ENCODE results near the gene NKAPL. TPM values are rescaled to one million over a fixed set of nuclear protein-coding genes. Genes with fewer than 3 reads are reported as not detected.

Gene NKAPL
- total and polyA plus RNA-seq, 10 of the 15 experiments (the other 5 are each of a cell fraction or from before 2014, with no cell fraction given): 0.10 to 0.48 (median 0.19) TPM; not detected in 1

DNA sequence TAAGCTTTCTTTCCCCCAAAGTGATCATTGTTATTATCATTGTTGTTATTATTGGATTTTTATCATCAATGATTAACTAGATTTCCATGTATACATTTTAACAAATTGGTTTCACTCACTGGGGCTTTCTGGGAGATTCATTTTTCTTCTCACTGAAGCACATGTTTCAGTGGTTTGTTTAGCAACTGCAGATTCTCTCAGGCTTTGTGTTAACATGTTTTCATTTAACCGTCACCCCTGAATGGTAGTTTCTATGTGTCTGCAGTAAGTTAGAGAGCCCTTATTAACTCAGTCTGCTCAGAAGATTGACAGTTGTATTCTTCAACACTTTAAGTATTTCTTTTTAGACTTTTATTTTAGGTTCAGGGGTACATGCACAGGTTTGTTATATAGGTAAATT, 19.5 kb upstream of the NKAPL start (continued):
- TF ChIP-seq ATF7 (IDR thresholded peaks at IDR 0.05; ENCODE audit: low read depth) (no peak; the same call in 1 of the 2 replicates), JUNB (IDR thresholded peaks at IDR 0.05) (no peak), IRF4 (IDR thresholded peaks at IDR 0.05; ENCODE audit: low read depth, low read length) (no peak), KLF5 (IDR thresholded peaks at IDR 0.05; ENCODE audit: partially characterized antibody) (no peak), FOXK2 (IDR thresholded peaks at IDR 0.05) (peak; percentile 58; the same call in 1 of the 2 replicates), PAX5 (IDR thresholded peaks at IDR 0.05; ENCODE audit: borderline replicate concordance, low read depth, low read length) (no peak), RB1 (IDR thresholded peaks at IDR 0.05; ENCODE audit: borderline replicate concordance) (no peak), ASH2L (IDR thresholded peaks at IDR 0.05; ENCODE audit: borderline replicate concordance, low read depth) (no peak), HDAC6 (IDR thresholded peaks at IDR 0.05; ENCODE audit: unreplicated experiment) (no peak), TCF7 (IDR thresholded peaks at IDR 0.05; ENCODE audit: borderline replicate concordance) (no peak), LARP7 (IDR thresholded peaks at IDR 0.05) (no peak), RFX5 (IDR thresholded peaks at IDR 0.05; ENCODE audit: low read depth, low read length) (no peak)
- TF ChIP-seq, protein P1, sequence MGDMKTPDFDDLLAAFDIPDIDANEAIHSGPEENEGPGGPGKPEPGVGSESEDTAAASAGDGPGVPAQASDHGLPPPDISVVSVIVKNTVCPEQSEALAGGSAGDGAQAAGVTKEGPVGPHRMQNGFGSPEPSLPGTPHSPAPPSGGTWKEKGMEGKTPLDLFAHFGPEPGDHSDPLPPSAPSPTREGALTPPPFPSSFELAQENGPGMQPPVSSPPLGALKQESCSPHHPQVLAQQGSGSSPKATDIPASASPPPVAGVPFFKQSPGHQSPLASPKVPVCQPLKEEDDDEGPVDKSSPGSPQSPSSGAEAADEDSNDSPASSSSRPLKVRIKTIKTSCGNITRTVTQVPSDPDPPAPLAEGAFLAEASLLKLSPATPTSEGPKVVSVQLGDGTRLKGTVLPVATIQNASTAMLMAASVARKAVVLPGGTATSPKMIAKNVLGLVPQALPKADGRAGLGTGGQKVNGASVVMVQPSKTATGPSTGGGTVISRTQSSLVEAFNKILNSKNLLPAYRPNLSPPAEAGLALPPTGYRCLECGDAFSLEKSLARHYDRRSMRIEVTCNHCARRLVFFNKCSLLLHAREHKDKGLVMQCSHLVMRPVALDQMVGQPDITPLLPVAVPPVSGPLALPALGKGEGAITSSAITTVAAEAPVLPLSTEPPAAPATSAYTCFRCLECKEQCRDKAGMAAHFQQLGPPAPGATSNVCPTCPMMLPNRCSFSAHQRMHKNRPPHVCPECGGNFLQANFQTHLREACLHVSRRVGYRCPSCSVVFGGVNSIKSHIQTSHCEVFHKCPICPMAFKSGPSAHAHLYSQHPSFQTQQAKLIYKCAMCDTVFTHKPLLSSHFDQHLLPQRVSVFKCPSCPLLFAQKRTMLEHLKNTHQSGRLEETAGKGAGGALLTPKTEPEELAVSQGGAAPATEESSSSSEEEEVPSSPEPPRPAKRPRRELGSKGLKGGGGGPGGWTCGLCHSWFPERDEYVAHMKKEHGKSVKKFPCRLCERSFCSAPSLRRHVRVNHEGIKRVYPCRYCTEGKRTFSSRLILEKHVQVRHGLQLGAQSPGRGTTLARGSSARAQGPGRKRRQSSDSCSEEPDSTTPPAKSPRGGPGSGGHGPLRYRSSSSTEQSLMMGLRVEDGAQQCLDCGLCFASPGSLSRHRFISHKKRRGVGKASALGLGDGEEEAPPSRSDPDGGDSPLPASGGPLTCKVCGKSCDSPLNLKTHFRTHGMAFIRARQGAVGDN (IDR thresholded peaks at IDR 0.05): peak; percentile 78
- TF ChIP-seq, protein P2, sequence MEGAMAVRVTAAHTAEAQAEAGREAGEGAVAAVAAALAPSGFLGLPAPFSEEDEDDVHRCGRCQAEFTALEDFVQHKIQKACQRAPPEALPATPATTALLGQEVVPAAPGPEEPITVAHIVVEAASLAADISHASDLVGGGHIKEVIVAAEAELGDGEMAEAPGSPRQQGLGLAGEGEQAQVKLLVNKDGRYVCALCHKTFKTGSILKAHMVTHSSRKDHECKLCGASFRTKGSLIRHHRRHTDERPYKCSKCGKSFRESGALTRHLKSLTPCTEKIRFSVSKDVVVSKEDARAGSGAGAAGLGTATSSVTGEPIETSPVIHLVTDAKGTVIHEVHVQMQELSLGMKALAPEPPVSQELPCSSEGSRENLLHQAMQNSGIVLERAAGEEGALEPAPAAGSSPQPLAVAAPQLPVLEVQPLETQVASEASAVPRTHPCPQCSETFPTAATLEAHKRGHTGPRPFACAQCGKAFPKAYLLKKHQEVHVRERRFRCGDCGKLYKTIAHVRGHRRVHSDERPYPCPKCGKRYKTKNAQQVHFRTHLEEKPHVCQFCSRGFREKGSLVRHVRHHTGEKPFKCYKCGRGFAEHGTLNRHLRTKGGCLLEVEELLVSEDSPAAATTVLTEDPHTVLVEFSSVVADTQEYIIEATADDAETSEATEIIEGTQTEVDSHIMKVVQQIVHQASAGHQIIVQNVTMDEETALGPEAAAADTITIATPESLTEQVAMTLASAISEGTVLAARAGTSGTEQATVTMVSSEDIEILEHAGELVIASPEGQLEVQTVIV (IDR thresholded peaks at IDR 0.05; ENCODE audit: borderline replicate concordance, partially characterized antibody): no peak
- TF ChIP-seq, protein P3, sequence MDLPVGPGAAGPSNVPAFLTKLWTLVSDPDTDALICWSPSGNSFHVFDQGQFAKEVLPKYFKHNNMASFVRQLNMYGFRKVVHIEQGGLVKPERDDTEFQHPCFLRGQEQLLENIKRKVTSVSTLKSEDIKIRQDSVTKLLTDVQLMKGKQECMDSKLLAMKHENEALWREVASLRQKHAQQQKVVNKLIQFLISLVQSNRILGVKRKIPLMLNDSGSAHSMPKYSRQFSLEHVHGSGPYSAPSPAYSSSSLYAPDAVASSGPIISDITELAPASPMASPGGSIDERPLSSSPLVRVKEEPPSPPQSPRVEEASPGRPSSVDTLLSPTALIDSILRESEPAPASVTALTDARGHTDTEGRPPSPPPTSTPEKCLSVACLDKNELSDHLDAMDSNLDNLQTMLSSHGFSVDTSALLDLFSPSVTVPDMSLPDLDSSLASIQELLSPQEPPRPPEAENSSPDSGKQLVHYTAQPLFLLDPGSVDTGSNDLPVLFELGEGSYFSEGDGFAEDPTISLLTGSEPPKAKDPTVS (IDR thresholded peaks at IDR 0.05; ENCODE audit: low read depth, low read length): no peak
- TF ChIP-seq, protein P4, sequence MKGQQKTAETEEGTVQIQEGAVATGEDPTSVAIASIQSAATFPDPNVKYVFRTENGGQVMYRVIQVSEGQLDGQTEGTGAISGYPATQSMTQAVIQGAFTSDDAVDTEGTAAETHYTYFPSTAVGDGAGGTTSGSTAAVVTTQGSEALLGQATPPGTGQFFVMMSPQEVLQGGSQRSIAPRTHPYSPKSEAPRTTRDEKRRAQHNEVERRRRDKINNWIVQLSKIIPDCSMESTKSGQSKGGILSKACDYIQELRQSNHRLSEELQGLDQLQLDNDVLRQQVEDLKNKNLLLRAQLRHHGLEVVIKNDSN (IDR thresholded peaks at IDR 0.05; ENCODE audit: borderline replicate concordance, extremely low read length, insufficient read depth, low read depth, low read length): no peak
- TF ChIP-seq, protein P5, sequence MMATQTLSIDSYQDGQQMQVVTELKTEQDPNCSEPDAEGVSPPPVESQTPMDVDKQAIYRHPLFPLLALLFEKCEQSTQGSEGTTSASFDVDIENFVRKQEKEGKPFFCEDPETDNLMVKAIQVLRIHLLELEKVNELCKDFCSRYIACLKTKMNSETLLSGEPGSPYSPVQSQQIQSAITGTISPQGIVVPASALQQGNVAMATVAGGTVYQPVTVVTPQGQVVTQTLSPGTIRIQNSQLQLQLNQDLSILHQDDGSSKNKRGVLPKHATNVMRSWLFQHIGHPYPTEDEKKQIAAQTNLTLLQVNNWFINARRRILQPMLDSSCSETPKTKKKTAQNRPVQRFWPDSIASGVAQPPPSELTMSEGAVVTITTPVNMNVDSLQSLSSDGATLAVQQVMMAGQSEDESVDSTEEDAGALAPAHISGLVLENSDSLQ (IDR thresholded peaks at IDR 0.05): peak; percentile 79
- TF ChIP-seq, protein P6, sequence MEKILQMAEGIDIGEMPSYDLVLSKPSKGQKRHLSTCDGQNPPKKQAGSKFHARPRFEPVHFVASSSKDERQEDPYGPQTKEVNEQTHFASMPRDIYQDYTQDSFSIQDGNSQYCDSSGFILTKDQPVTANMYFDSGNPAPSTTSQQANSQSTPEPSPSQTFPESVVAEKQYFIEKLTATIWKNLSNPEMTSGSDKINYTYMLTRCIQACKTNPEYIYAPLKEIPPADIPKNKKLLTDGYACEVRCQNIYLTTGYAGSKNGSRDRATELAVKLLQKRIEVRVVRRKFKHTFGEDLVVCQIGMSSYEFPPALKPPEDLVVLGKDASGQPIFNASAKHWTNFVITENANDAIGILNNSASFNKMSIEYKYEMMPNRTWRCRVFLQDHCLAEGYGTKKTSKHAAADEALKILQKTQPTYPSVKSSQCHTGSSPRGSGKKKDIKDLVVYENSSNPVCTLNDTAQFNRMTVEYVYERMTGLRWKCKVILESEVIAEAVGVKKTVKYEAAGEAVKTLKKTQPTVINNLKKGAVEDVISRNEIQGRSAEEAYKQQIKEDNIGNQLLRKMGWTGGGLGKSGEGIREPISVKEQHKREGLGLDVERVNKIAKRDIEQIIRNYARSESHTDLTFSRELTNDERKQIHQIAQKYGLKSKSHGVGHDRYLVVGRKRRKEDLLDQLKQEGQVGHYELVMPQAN (conservative IDR thresholded peaks at IDR 0.05): no peak
